Stimulated activated CD4-positive, alpha-beta T cell treated with anti-CD3 and anti-CD28 coated beads, Interleukin-12 subunit alpha, Interleukin-12 subunit beta, amount 100 ng/mL, for 24 hours (primary cell): ENCODE measurements around the gene EID3.

Source experiments
- DNase-seq, 2 experiments: peaks; one replicate each; pipeline ENCODE4 v3.0.0-alpha.2; 2020; ENCODE audit warnings: low read depth in 2 of 2

The EID3 gene

GRCh38 chr12:104337030-104337558, 33.6 kb downstream of the EID3 start:
- DNase-seq: no peak

GRCh38 chr12:104339663-104340062, 36.1 kb downstream of the EID3 start:
- no peak for DNase-seq

GRCh38 chr12:104340177-104340576, 36.6 kb downstream of the EID3 start:
- DNase-seq: no peak

GRCh38 chr12:104340925-104341611, 37.5 kb downstream of the EID3 start:
- DNase-seq: no peak

GRCh38 chr12:104342147-104342546, 38.6 kb downstream of the EID3 start:
- DNase-seq: no peak

- no peak for DNase-seq
Observed at GRCh38 chr12:104342635-104343249, 39.2 kb downstream of the EID3 start.

- no peak for DNase-seq
Observed at GRCh38 chr12:104344682-104345081, 41.1 kb downstream of the EID3 start.

- no peak for DNase-seq
Observed at GRCh38 chr12:104345234-104346066, 41.9 kb downstream of the EID3 start.

- DNase-seq: no peak
Observed at GRCh38 chr12:104347374-104348075, 44.0 kb downstream of the EID3 start.

- no peak for DNase-seq
Observed at GRCh38 chr12:104348283-104348993, 44.9 kb downstream of the EID3 start.

GRCh38 chr12:104348994-104349494, 45.5 kb downstream of the EID3 start:
- DNase-seq: no peak

- DNase-seq: no peak
Observed at GRCh38 chr12:104350211-104351056, 46.9 kb downstream of the EID3 start.

GRCh38 chr12:104351057-104351983, 47.8 kb downstream of the EID3 start:
- DNase-seq: no peak

GRCh38 chr12:104352106-104352713, 48.7 kb downstream of the EID3 start:
- DNase-seq: no peak

- DNase-seq: no peak
Observed at GRCh38 chr12:104353012-104353981, 49.8 kb downstream of the EID3 start.

GRCh38 chr12:104354167-104354867, 50.8 kb downstream of the EID3 start:
- DNase-seq: no peak
